Measurements from ENCODE around the gene CBFA2T2.
"Not testable (repeated sequence)": the region's sequence is repeated elsewhere in the genome, so short reads cannot be mapped to it uniquely, and the experiment has no call there.

CBFA2T2 gene

GRCh38 chr20:33584976-33585375 is 95.1 kb downstream of the CBFA2T2 start:
- no peak for DNase-seq

- DNase-seq: no peak
These were observed 95.5 kb downstream of the CBFA2T2 start for GRCh38 chr20:33585413-33585812.

GRCh38 chr20:33589059-33589458 is 99.2 kb downstream of the CBFA2T2 start:
- no peak for DNase-seq

GRCh38 chr20:33591901-33592300 is 102.0 kb downstream of the CBFA2T2 start:
- DNase-seq: not testable (repeated sequence)

GRCh38 chr20:33594743-33595142 is 104.8 kb downstream of the CBFA2T2 start:
- no peak for DNase-seq

- no peak for DNase-seq
These were observed 110.5 kb downstream of the CBFA2T2 start for GRCh38 chr20:33600414-33600813.

- no peak for DNase-seq
These were observed 111.1 kb downstream of the CBFA2T2 start for GRCh38 chr20:33600981-33601380.

- DNase-seq: no peak
These were observed 112.0 kb downstream of the CBFA2T2 start for GRCh38 chr20:33601861-33602260.

- DNase-seq: peak; percentile 33
These were observed 113.1 kb downstream of the CBFA2T2 start for GRCh38 chr20:33602826-33603590.

- DNase-seq: no peak
These were observed 114.4 kb downstream of the CBFA2T2 start for GRCh38 chr20:33604084-33604990.

GRCh38 chr20:33604991-33605370 is 115.1 kb downstream of the CBFA2T2 start:
- no peak for DNase-seq

GRCh38 chr20:33606118-33606771 is 116.3 kb downstream of the CBFA2T2 start:
- peak; percentile 26 for DNase-seq

- DNase-seq: no peak
These were observed 119.6 kb downstream of the CBFA2T2 start for GRCh38 chr20:33609504-33609903.

- no peak for DNase-seq
These were observed 121.2 kb downstream of the CBFA2T2 start for GRCh38 chr20:33611106-33611505.

- DNase-seq: no peak
These were observed 122.1 kb downstream of the CBFA2T2 start for GRCh38 chr20:33612001-33612400.

GRCh38 chr20:33621717-33622400 is 132.0 kb downstream of the CBFA2T2 start:
- DNase-seq: no peak

GRCh38 chr20:33622705-33623365 is 132.9 kb downstream of the CBFA2T2 start:
- no peak for DNase-seq

GRCh38 chr20:33624399-33624798 is 134.5 kb downstream of the CBFA2T2 start:
- DNase-seq: no peak

GRCh38 chr20:33626190-33626589 is 136.3 kb downstream of the CBFA2T2 start:
- DNase-seq: no peak

- no peak for DNase-seq
These were observed 137.8 kb downstream of the CBFA2T2 start for GRCh38 chr20:33627577-33628216.

GRCh38 chr20:33629533-33629932 is 139.6 kb downstream of the CBFA2T2 start:
- DNase-seq: no peak

- DNase-seq: no peak
These were observed 140.1 kb downstream of the CBFA2T2 start for GRCh38 chr20:33629979-33630378.

All from RPMI8226 (cell line).